HUES64 (cell line): ENCODE results near the gene MACO1.
"Not testable (repeated sequence)": the region's sequence is repeated elsewhere in the genome, so short reads cannot be mapped to it uniquely, and the experiment has no call there.

Source experiments
- H3K27ac ChIP-seq: 2 replicates; pipeline ENCODE4 v1.7.0; 2013; ENCODE audit warnings: low read depth, low read length, inconsistent platforms
- H3K27me3 ChIP-seq: 2 replicates; pipeline ENCODE4 v1.6.1; 2013; ENCODE audit warnings: mild to moderate bottlenecking, low read length; ENCODE audit not compliant: insufficient read depth
- H3K36me3 ChIP-seq: 2 replicates; pipeline ENCODE4 v1.6.1; 2013; ENCODE audit warnings: mild to moderate bottlenecking, low read length; ENCODE audit not compliant: insufficient read depth
- H3K4me1 ChIP-seq: 2 replicates; pipeline ENCODE4 v1.6.1; 2013; ENCODE audit warnings: mild to moderate bottlenecking, low read length, moderate library complexity; ENCODE audit not compliant: insufficient read depth
- H3K4me3 ChIP-seq: 2 replicates; pipeline ENCODE4 v1.5.1; 2013; ENCODE audit warnings: mild to moderate bottlenecking, low read length, moderate library complexity
- H3K9ac ChIP-seq: 2 replicates; pipeline ENCODE4 v1.6.1; 2013; ENCODE audit warnings: mild to moderate bottlenecking, low read depth, low read length
- H3K9me3 ChIP-seq: 2 replicates; pipeline ENCODE4 v1.6.1; 2013; ENCODE audit warnings: low read depth, low read length; ENCODE audit not compliant: insufficient read depth
- WGBS: fragments of 150-250, 120-280 bp; methylation state at CpG from one replicate; pipeline ENCODE4 v1.1.7; 2013; ENCODE audit warnings: missing lambda C conversion rate; 5-methylcytosine and 5-hydroxymethylcytosine counted together

Gene MACO1

GRCh38 chr1:25501235-25502058 is 70.8 kb downstream of the MACO1 start:
- H3K27ac ChIP-seq, result no peak overlapping the region
- H3K4me3 ChIP-seq, result no peak overlapping the region
- 75% methylated on average over 5 of the region's 7 CpGs for WGBS
- H3K9me3 ChIP-seq, result no peaks in the 10 kb centered on the region
- peaks cover 23% of the 10 kb centered on the region for H3K4me1 ChIP-seq
- H3K9ac ChIP-seq, result no peak overlapping the region
- H3K27me3 ChIP-seq, result no peaks in the 10 kb centered on the region
- 0 out of 2 replicates have a peak, but pooled peaks cover 7% of the 10 kb centered on the region for H3K36me3 ChIP-seq

DNA sequence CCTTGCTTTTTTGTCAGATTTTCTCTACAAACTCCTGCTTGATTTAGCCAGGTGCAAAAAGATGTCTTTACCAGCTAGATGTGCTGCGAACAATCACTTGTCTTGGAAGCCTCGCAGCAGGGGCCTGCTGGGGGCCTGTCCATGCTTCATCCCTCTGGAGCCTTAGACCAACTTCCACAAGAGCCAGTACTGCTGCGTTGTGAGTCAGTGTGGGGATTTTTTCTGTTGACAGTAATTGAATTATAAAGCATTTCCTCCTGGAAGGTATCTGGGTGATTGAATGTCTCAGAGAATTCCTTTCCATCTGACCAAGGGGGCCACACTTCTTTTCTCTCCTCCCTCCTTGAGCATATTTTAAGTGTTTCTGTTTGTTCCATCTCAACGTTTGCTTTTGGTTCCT is 72.3 kb downstream of the MACO1 start:
- H3K9me3 ChIP-seq, result no peaks in the 10 kb centered on the region
- 0 out of 2 replicates have a peak overlapping the region, but pooled peaks have one; percentile 49 for H3K27ac ChIP-seq
- H3K4me1 ChIP-seq, result peaks cover 24% of the 10 kb centered on the region
- no peak overlapping the region for H3K4me3 ChIP-seq
- WGBS, result 59% methylated on average over 4 of the region's 4 CpGs
- H3K27me3 ChIP-seq, result no peaks in the 10 kb centered on the region
- 0 out of 2 replicates have a peak, but pooled peaks cover 5% of the 10 kb centered on the region for H3K36me3 ChIP-seq
- no peak overlapping the region for H3K9ac ChIP-seq

DNA sequence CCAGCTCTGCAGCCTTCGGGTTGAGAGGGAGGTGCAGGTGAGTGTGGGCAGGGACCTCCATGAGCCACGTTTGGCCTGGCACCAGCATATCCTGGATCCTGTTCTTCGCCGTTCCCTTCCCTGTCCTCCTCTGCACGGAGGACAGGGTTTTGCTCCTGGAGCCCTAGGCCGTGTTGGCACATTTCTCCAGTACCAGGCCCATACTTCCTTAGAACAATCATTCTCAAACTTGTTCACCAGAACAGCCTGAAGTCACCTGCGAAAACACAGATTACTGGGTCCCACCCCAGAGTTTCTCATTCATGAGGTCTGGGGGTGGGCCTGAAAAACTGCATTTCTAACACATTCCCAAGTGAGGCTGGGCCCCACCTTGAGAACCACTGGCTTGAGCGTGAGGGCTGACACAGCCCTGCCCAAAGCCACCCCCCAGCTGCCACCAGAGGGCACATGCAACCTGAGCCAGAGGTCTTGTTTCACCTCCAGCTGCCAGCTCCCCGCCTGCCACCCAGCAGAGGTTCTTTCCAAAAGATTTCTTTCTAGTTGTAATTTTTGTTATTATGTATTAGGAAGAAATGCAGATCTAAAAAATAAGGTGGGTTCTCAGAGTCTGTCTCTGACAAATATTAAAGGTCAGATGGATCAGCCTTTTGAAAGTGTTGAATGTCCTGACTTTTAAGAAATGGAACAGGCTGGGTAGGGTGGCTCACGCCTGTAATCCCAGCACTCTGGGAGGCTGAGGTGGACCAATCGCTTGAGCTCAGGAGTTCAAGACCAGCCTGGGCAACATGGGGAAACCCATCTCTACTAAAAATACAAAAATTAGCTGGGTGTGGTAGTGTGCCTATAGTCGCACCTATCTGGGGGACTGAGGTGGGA is 73.1 kb downstream of the MACO1 start:
- no peak overlapping the region for H3K4me3 ChIP-seq
- no peaks in the 10 kb centered on the region for H3K36me3 ChIP-seq
- WGBS, result 71% methylated on average over 12 of the region's 12 CpGs
- no peaks in the 10 kb centered on the region for H3K9me3 ChIP-seq
- no peaks in the 10 kb centered on the region for H3K27me3 ChIP-seq
- H3K9ac ChIP-seq, result no peak overlapping the region
- peak overlapping the region; percentile 49; the same call in 1 of the 2 replicates for H3K27ac ChIP-seq
- H3K4me1 ChIP-seq, result peaks cover 24% of the 10 kb centered on the region

- peaks cover 24% of the 10 kb centered on the region for H3K4me1 ChIP-seq
These were observed 74.3 kb downstream of the MACO1 start for GRCh38 chr1:25504706-25505595.

GRCh38 chr1:25505656-25506385 is 75.1 kb downstream of the MACO1 start:
- Histone ChIP-seq H3K27me3 (no peaks in the 10 kb centered on the region), H3K4me3 (no peak overlapping the region; the same call in 1 of the 2 replicates), H3K9me3 (no peaks in the 10 kb centered on the region), H3K4me1 (peaks cover 24% of the 10 kb centered on the region), H3K36me3 (no peaks in the 10 kb centered on the region), H3K9ac (peak overlapping the region; percentile 51), H3K27ac (no peak overlapping the region)
- WGBS, result 79% methylated on average over 12 of the region's 14 CpGs

More at GRCh38 chr1:25504706-25505595, 74.3 kb downstream of the MACO1 start:
- H3K27ac ChIP-seq, result no peak overlapping the region
- WGBS, result 77% methylated on average over 9 of the region's 9 CpGs
- H3K9ac ChIP-seq, result no peak overlapping the region
- H3K36me3 ChIP-seq, result no peaks in the 10 kb centered on the region
- no peaks in the 10 kb centered on the region for H3K27me3 ChIP-seq
- no peaks in the 10 kb centered on the region for H3K9me3 ChIP-seq
- H3K4me3 ChIP-seq, result no peak overlapping the region

DNA sequence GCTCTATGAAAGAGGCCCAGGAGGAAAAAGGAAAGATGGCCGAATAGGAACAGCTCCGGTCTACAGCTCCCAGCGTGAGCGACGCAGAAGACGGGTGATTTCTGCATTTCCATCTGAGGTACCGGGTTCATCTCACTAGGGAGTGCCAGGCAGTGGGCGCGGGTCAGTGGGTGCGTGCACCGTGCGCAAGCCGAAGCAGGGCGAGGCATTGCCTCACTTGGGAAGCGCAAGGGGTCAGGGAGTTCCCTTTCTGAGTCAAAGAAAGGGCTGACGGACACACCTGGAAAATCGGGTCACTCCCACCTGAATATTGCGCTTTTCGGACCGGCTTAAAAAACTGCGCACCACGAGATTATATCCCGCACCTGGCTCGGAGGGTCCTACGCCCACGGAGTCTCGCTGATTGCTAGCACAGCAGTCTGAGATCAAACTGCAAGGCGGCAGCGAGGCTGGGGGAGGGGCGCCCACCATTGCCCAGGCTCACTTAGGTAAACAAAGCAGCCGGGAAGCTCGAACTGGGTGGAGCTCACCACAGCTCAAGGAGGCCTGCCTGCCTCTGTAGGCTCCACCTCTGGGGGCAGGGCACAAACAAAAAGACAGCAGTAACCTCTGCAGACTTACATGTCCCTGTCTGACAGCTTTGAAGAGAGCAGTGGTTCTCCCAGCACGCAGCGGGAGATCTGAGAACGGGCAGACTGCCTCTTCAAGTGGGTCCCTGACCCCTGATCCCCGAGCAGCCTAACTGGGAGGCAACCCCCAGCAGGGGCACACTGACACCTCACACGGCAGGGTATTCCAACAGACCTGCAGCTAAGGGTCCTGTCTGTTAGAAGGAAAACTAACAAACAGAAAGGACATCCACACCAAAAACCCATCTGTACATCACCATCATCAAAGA is 76.1 kb downstream of the MACO1 start:
- H3K27me3 ChIP-seq, H3K36me3 ChIP-seq, H3K27ac ChIP-seq, H3K9me3 ChIP-seq: not testable (repeated sequence)
- Histone ChIP-seq H3K4me1 (peaks cover 24% of the 10 kb centered on the region), H3K4me3 (peak overlapping the region; percentile 45), H3K9ac (peak overlapping the region; percentile 51)
- WGBS, result 13% methylated on average over 32 of the region's 37 CpGs

DNA sequence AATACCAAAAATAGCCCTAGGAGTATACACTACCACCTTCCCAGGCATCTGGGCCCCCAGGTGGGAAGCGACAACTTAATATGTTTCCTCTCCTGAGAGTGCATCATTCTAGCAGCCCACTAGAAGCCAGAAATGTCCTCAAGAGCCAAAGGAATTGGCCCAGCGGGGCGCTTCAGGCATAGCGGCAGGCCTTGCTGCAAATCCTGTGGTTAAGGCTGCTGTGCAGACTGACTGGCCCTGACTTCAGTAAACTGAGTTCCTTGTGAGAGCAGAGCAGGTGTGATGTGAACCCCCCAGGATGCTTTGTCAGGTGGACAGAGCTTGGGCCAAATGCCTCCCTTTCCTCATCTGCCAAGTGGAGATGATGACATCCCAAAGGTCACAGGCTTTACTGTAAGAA is 83.0 kb downstream of the MACO1 start:
- Histone ChIP-seq H3K9ac (no peak overlapping the region), H3K27me3 (no peaks in the 10 kb centered on the region), H3K27ac (no peak overlapping the region), H3K4me1 (0 out of 2 replicates have a peak, but pooled peaks cover 3% of the 10 kb centered on the region), H3K9me3 (no peaks in the 10 kb centered on the region), H3K4me3 (no peak overlapping the region), H3K36me3 (no peaks in the 10 kb centered on the region)
- 69% methylated on average over 4 of the region's 4 CpGs for WGBS

DNA sequence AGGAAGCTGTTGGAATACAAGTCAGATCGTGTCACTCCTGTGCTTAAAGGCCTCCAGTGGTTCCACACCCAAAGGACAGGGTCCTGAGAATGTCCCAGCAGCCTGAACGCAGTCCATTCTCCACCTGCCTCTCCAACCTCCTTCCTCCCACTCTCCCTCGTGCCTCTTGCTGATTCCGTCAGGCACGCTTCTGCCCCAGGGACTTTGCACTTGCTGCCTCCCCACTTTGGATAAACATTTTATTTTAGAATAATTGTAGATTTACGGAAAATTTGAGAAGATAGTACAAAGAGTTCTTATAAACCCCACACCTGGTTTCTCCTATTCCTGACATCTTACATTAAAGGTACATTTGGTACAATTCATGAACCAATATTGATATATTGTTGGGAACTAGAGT is 84.3 kb downstream of the MACO1 start:
- peaks cover 9% of the 10 kb centered on the region; the same call in 1 of the 2 replicates for H3K4me1 ChIP-seq
- no peaks in the 10 kb centered on the region for H3K27me3 ChIP-seq
- H3K36me3 ChIP-seq, result no peaks in the 10 kb centered on the region
- WGBS, result 74% methylated on average over 5 of the region's 6 CpGs
- no peaks in the 10 kb centered on the region for H3K9me3 ChIP-seq
- no peak overlapping the region for H3K27ac ChIP-seq
- H3K9ac ChIP-seq, result no peak overlapping the region
- no peak overlapping the region for H3K4me3 ChIP-seq

GRCh38 chr1:25516686-25517085 is 86.0 kb downstream of the MACO1 start:
- H3K9me3 ChIP-seq, result no peaks in the 10 kb centered on the region
- H3K27me3 ChIP-seq, result no peaks in the 10 kb centered on the region
- no peaks in the 10 kb centered on the region for H3K36me3 ChIP-seq
- H3K4me3 ChIP-seq, result no peak overlapping the region
- no peak overlapping the region for H3K9ac ChIP-seq
- WGBS, result 86% methylated on average over 3 of the region's 3 CpGs
- no peak overlapping the region for H3K27ac ChIP-seq
- H3K4me1 ChIP-seq, result peaks cover 9% of the 10 kb centered on the region; the same call in 1 of the 2 replicates
